ENCODE data around the gene PRKCB.
"Not testable (repeated sequence)": the region's sequence is repeated elsewhere in the genome, so short reads cannot be mapped to it uniquely, and the experiment has no call there.

Gene PRKCB

DNA sequence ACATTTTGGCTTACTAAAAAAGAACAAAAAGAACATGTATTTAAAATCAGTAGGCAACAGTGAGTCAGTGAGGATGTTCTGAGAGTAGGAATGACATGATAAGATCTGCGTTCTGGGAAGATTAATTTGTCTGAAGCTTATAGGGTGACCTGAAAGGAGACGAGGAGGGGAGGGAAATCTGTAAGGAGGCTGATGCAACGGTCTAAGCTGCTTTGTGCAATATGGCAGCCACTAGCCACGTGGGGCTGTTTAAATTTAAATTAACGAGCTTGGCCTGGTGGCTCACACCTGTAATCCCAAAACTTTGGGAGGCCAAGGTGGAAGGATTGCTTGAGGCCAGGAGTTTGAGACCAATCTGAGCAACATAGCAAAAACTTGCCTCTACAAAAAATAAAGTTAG lies 238.8 kb downstream of the PRKCB start:
- in situ Hi-C loops (cut with HindIII; ENCODE audit: low sequenced_read_pairs) = no loop called here

DNA sequence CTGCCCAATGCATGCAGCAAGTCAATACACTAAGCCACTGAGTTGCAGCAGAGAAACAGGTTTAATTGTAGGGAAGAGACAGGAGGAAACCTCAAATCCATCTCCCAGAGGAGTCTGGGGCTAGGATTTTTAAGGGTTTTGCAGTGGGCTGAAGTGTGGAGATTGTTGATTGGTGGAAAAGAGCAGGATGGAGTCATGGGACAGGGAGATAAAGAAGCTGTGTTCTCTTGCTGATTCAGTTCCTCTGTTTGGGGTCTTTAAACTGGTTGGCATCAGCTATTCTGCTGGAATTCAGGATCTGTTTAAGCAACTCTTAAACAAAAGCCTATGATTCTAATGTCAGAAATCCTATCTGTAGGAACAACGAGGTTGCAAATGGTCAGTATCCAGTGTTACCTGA lies 239.5 kb downstream of the PRKCB start:
- in situ Hi-C loops (cut with HindIII; ENCODE audit: low sequenced_read_pairs) = loop anchor here (5.0 kb wide), 1 partner anchor 172 kb away; no protein-coding TSS in a partner anchor

DNA sequence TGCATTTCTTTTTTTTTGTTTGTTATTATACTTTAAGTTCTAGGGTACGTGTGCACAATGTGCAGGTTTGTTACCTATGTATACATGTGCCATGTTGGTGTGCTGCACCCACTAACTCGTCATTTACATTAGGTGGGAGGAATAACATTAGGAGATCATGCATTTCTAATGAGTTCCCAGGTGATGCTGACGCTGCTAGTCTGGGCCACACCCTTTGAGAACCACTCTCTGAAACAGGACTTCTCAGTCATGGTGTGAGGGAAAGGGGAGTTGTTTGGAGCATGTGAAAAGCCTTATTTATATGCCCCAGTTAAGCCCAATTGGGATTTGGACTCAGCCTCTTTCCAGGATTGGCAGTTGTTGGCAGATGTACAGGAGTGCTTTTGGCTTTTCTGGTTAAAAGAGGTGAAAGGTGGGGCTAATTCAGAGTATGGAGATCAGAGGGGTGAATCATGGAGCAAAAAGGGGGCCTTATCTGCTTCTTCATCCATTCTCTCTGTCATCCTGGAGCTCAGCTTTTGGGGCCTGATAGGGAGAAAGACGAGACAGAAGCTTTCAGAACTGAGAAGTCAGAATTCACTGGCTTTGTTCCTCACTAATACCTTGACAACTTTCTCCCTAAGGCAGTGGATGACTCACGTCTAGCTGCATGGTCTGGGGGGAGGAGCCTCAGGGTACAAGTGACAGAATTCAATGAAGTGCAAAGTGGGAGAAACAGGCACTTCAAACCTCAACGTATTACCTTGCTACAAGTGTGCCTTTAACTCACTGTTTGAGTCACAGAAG lies 240.3 kb downstream of the PRKCB start:
- in situ Hi-C loops (cut with HindIII; ENCODE audit: low sequenced_read_pairs) = loop anchor here (5.0 kb wide), 1 partner anchor 171 kb away; no protein-coding TSS in a partner anchor

DNA sequence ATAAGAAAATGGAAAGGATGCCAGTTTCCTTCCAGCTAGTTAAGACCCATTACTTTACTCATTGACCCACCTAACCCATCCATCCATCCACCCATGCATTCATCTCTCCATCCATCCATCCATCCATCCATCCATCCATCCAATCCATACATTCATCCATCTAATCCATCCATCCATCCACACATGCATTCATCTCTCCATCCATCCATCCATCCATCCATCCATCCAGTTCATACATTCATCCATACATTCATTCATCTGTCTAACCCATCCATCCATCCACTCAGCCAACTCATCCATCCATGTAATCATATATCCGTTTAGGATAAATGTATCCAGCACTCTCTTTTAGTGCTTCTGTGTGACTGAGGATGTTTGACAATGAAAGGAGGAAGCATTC lies 241.5 kb downstream of the PRKCB start:
- in situ Hi-C loops (cut with HindIII; ENCODE audit: low sequenced_read_pairs) = loop anchor here (5.0 kb wide), 1 partner anchor 170 kb away; no protein-coding TSS in a partner anchor

DNA sequence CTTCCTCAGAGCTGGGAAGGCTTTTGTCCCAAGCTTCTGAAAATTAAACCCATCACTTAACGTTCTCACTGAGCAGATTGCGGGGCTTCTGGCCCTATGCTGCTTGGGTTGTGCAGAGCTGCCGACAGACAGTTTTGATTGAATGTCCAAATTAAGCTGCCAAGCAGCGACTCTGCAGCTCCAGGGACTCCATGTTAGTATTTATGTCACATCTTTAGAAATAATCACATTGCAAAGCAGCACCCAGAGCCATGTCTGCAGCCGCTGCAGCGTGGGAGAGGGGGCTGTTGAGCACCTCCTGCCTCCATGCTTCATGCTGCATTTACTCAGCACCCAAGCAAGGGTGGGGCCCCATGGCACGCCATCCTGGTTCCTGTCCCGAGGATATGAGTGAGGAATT lies 242.2 kb downstream of the PRKCB start:
- in situ Hi-C loops (cut with HindIII; ENCODE audit: low sequenced_read_pairs) = loop anchor here (5.0 kb wide), 1 partner anchor 169 kb away; no protein-coding TSS in a partner anchor

DNA sequence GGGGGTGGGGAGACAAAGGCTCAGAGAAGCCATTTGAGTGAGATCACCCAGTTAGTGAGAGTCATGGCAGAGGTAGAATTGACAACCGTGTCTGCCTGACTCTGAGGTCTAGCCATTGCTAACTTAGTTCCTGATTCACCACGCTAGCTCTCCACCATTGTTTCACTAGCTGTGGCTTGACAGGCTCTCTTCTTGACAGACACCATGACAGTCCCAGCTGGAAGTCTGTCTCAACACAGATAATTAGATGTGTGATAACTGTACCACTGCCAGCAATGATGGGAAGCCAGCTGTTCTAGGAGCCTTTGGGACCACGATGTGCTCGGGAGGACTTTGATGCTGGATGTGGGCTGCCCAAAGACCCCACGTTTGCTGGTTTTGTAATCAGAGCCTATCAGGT lies 249.9 kb downstream of the PRKCB start:
- in situ Hi-C loops (cut with HindIII; ENCODE audit: low sequenced_read_pairs) = no loop called here

DNA sequence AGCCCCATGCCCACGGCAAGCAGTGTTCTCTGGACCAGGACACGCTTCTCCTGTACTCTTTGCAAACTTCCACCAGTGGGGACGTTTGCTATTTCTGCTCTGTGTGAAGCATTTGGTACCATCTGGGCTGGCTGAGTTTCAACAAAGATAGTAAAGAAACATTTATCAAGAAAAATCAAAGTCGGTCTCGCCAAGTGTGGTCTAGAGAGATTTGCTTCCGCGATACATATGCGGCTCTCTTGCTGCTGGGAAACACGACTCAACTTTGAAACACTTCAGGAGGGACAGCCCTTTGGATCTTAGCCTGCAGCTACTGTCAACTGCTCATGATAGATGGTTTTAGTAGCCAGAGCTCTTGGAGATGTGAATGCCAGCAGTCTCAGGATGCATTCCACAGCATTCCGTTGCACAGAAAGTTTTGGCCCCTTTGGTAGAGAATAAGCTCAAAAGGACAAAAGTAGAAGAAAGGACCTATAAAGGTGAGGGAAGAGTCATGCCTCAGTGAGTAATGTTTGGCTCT lies 252.2 kb downstream of the PRKCB start:
- in situ Hi-C loops (cut with HindIII; ENCODE audit: low sequenced_read_pairs) = no loop called here

DNA sequence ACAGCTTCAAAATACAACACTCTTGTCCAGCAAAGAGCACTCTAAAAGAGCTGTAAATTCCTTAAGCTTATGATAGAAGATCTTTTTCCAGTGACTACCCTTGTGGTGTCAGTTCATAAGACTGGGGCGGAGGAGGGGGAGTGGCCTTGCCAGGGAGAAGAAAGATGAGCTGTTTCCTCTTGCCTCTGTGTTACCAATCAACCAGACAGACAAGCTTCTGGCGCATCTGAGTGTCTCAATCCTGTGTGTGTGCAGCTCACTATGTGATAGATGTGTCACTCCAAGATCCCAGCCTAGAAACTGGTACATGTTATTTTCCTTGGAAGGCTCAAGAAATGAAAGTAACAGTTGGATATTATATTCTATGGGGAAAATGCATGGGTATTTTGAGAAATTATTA lies 253.0 kb downstream of the PRKCB start:
- in situ Hi-C loops (cut with HindIII; ENCODE audit: low sequenced_read_pairs) = no loop called here

DNA sequence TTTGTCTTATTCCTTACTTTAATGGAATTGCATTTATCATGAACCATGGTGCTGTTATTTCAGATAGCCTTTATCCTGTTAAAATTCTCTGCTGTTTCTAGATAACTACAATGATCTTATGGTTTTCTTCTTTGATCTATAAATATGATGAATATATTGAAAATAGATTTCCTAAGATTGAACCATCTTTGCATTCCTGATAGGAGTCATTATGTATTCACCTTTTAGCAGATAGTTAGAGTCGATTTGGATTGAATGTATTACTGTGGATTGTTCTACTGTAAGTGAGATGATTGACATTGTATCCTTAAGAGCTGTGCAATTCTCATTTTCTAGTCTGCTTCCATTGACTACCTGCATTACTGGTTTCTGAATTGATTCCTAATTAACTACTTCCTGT lies 255.3 kb downstream of the PRKCB start:
- in situ Hi-C loops (cut with HindIII; ENCODE audit: low sequenced_read_pairs) = no loop called here

DNA sequence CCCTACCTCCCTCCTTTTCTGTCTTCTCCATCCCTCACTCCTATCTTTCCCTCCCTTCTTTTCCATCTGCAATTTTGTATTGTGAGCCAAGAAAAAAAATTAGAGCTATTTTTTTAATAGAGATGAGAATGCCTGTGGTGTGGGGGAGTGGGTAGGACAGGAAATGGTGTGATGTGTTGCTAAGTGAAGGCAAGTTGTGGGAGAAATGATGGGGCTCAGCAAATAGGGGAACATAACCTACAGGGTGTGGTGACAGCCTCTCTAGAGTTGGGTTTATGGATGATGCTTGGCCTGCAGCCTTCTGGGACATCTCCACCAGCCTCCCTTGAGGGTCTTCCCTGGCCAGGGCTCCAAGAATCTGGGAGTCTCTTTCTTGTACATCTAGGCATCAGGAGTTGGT lies 257.3 kb downstream of the PRKCB start:
- in situ Hi-C loops (cut with HindIII; ENCODE audit: low sequenced_read_pairs) = no loop called here

DNA sequence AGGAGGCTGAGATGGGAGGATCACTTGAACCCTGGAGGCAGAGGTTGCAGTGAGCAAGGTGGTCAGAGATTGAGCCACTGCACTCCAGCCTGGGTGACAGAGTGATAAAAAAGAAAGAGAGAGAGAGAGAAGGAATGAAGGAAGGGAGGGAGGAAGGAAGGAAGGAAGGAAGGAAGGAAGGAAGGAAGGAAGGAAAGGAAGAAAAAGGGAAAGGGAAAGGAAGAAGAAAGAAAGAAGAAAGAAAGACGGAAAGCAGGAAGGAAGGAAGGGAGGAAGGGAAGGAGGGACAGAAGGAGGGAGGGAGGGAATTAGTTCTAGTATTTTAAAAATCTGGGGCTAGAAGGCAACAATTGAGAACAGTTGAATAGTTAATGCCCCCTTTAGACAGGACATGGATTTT lies 258.9 kb downstream of the PRKCB start:
- in situ Hi-C loops (cut with HindIII; ENCODE audit: low sequenced_read_pairs) = no loop called here

DNA sequence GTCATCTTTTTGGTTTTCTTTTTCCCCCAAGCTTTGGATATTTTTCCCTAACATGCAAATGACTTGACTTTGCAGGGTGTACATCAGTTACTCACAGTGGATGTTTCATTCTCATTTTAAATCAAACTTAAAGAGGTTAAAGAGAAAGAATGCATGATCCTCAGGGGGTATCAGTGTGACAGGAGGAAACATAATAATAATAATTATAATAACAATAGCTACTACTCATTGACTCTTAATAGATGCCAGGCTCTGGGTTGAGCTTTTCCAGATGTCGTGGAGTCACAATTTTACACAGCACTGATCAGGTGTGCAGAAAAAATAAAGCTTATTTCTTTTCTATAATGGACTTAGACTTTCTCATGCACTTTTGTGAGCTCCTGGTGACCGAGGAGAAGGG lies 263.1 kb downstream of the PRKCB start:
- in situ Hi-C loops (cut with HindIII; ENCODE audit: low sequenced_read_pairs) = no loop called here

DNA sequence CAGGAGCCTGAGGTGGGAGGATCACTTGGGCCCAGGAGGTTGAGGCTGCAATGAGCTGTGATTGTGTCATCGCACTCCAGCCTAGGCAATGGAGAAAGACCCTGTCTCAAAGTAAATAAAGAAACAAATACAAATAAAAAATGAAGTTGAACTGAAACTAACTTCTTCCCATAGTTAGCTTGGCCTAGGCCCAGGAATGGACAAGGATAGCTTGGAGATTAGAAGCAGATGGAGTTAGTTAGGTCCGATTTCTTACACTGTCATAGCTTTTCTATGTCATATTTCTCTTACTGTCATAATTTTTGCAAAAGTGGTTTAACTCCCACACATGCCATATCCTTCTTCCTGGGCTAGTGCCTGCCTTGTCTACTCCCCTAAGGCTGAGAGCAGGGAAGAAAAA lies 265.6 kb downstream of the PRKCB start:
- in situ Hi-C loops (cut with HindIII; ENCODE audit: low sequenced_read_pairs) = no loop called here

DNA sequence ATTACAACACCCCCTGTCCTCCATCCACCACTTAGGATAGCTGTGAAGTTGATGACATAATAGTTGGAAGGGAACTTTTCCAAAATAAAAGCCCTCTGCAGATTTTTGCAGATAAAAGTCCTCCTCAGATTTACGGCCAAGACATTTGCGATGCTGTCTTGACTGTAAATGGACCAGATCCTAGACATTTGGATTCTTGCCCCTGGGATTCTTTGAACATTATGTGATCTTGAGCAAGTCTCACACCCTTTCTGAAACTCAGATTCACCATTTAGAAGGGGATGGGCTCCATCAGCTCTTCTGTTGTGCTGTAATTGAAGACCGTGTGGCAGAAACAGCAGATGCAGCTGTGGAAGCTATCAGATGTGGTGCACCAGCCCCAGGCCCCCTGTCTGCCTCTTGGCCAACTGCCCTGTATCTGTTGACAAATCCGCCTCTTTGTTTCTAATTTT lies 266.5 kb downstream of the PRKCB start:
- in situ Hi-C loops (cut with HindIII; ENCODE audit: low sequenced_read_pairs) = no loop called here

DNA sequence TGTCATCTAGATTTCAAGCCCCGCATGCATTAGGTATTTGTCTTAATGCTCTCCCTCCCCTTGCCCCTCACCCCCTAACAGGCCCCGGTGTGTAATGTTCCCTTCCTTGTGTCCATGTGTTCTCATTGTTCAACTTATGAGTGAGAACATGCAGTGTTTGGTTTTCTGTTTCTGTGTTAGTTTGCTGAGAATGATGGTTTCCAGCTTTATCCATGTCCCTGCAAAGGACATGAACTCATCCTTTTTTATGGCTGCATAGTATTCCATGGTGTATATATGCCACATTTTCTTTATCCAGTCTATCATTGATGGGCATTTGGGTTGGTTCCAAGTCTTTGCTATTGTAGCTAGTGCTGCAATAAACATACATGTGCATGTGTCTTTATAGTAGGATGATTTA lies 269.7 kb downstream of the PRKCB start:
- in situ Hi-C loops (cut with HindIII; ENCODE audit: low sequenced_read_pairs) = not testable (repeated sequence)

DNA sequence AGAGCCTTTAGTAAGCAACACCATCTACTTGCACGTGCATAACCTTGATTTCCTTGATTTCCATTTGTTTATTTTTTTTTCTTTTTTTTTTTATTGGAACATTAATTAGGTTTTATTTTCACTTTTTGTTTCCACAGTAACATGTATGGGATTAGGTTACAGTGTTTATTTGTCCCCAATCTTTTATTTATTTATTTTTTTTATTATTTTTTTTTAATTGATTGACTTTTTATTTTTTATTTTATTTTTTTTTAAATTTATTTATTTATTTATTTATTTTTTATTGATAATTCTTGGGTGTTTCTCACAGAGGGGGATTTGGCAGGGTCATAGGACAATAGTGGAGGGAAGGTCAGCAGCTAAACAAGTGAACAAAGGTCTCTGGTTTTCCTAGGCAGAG lies 272.3 kb downstream of the PRKCB start:
- in situ Hi-C loops (cut with HindIII; ENCODE audit: low sequenced_read_pairs) = not testable (repeated sequence)

DNA sequence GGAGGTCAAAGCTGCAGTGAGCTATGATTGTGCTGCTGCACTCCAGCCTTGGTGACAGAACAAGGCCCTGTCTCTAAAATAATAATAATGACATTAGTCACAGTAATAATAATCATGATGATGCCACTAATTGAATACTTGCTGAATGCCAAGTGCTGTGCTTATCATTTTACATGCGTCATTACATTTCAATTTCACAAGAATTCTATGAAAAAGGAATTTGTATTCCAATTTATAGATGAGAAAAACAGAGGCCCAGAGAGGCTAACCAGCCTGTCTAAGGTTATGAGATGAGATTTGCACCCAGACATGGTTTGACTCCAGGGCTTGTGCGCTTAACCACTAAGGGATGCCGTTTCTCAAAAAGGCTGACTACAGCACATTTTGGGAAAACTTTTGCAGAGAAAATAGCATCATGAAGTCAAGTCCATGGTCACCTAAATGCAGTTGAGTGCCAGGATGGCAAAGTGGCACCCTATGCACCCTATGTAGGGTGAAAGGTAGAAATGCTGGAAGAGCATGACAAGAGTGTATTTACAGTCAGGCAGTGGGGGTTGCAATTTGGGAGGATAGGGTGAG lies 276.0 kb downstream of the PRKCB start:
- in situ Hi-C loops (cut with HindIII; ENCODE audit: low sequenced_read_pairs) = no loop called here

DNA sequence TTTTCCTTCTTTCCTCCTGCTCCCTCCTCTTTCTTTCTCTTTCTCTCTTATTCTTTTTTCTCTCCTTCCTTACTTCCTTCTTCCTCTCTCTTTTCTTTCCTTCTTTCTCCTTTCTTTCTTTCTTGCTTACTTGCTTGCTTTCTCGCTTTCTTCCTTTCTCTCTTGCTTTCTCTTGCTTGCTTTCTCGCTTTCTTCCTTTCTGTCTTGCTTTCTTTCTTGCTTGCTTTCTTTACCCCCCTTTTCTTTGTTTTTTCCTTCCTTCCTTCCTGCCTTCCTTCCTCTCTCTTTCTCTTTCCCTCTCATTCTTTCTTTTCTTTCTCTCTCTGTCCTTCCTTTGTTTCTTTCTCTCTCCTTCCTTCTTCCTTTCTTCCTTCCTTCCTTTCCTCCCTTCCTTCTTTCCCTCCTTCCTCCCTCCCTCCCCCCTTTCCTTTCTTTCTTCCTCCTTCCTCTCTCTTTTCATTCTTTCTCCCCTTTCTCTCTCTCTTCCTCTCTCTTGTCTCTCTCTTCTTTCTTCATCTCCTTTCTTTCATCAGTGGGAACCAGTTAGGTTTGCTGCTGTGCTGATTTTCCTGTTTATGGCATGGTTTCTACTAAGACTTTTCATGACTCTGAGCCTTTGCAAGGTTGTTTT lies 277.4 kb downstream of the PRKCB start:
- in situ Hi-C loops (cut with HindIII; ENCODE audit: low sequenced_read_pairs) = no loop called here

DNA sequence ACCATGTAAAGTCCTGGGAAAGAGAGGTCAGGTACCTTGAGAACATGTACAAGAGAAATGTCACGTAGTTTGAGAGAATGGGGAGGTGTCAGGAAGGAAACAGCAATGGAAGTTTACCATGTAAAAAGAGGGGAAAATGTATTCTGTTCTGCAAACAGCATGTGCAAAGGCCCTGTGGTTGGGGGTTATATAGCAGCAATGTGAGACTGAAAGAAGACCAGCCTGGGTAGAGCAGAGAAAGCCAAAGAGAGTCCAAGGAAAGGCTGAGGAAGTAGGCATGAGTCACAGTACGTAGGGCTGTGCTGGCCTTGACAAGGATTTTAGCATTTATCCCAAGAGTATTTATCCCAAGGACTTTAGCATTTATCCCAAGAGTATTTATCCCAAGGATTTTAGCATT lies 279.1 kb downstream of the PRKCB start:
- in situ Hi-C loops (cut with HindIII; ENCODE audit: low sequenced_read_pairs) = no loop called here

DNA sequence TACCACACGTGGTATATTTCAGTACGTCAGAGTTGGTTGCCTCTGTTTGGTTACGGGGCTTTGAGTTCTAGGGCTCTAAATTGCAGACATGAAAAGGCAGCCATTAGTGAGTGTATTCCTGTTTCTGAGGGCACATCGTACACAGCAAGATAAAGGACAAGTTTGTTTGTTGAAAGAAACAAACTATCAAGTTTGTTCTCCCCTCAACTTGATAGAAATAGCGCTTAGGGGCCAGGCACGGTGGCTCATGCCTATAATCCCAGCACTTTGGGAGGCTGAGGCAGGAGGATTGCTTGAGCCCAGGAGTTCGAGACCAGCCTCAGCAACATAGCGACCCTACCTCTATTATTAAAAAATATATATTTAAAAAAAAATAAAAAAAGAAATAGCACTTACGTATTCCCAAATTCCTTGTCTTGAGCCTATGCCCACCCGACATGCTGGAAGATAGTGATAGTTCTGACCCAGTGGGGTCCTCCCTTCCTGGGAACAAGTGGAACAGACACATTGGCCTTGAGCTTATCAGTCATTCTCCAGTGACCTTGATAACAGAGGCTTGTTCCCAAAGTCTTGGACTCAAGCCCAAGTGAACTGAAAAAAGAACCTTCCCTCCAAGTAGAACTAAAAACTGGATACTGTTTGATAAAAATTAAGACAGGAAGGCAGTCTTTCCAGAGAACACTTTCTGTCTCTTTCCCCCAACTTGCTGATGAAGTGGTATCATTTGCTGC lies 280.4 kb downstream of the PRKCB start:
- in situ Hi-C loops (cut with HindIII; ENCODE audit: low sequenced_read_pairs) = no loop called here

DNA sequence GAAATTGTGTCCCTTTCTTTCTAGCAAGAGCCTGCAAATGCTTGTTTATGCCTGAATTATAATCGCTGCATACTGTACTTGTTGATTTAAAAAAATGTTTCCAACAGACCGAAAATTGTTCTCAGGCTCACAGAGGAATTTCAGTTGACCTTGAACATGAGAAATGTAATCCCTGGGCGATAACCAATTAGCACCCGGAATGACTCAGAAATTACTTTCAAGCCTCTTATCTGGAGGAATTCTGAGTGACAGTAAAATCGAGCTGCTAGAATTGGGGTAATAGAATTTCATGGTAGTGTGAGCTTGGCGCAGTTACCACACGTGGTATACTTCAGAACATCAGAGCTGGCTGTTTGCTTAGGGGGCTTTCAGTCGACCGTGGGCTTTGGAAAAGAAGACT lies 281.2 kb downstream of the PRKCB start:
- in situ Hi-C loops (cut with HindIII; ENCODE audit: low sequenced_read_pairs) = no loop called here

Measured in endothelial cell of hepatic sinusoid (primary cell).